Measurements from ENCODE around the gene CHST15.

CHST15 gene

DNA sequence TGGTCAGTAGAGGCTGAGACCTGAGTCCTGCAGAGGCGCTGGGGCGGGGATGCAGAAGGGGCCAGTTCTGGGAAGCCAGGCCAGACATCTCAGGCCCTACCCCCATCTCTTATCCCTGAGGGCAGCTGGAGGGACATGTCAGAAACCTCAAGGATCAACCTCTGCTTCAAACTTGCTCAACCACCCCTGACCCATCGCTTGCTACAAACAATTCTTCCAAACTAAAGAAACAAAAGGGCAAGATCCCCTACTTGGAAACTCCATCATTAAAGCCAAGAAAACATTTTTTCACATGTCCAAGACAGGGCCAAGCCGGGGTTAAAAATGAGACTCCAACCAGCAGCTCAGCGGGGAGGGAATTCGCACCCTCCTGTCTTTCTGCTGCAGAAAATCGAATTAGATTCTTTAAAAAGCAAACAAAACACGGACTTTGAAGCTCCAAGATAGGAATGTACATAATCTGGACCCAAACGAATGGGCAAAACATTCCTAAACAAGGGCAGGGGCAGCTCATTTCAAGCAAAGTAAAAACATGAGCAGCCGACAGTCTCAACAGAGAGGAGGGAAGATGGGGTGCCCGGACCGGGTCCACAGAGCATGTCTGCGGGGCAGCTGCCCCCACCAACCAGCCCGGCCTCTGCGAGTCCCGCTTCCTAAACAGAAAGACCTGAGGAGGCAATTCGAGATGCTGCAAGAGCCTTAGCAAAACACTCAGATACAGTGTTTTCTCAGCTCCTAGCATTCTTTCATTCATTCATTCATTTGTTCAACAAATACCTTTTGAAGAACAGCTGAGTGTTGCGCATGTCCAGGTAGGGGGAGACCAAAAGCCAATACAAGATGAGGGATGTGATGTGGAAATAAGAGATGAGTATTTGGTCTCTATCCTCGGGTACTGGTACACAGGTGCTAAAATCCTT is 44.8 kb downstream of the CHST15 start:
- no peak for TF ChIP-seq GATA2 (IDR thresholded peaks at IDR 0.05; ENCODE audit: low read depth, low read length)
- no peak for TF ChIP-seq GATA3 (IDR thresholded peaks at IDR 0.05; ENCODE audit: low read depth, low read length)

DNA sequence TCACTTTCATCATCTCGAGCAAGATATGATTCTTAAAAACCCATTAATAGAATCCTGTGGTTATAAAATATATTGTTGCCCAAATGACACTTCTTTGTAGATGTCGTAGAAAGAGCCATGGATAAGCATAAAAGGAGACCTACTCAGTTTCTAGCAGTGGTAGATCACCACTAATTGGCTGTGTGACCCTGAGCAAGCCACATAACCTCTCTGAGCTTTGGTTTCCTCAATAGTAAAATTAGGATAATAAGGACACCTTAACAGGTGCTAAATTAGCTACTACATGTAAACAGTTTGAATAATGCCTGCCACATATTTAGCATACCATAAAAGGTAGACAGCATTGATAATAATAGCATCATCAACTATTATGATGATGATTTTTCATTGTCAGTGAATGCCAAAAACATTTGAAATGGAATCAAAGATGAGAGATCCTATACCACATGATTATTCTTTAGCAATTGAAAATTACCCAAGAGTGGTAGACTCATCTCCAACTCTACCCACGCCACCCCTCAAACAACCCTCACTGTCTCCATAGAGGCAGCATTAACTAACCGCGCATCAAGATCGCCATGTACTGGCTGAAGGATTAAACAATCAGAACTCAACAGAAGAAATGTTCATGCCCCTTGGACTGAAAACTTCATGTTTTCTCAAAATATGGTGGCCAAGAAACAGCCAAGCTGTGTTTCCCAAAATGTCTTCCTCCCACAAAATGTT is 45.8 kb downstream of the CHST15 start:
- TF ChIP-seq GATA2 (IDR thresholded peaks at IDR 0.05; ENCODE audit: low read depth, low read length) (no peak), GATA3 (IDR thresholded peaks at IDR 0.05; ENCODE audit: low read depth, low read length) (no peak)

DNA sequence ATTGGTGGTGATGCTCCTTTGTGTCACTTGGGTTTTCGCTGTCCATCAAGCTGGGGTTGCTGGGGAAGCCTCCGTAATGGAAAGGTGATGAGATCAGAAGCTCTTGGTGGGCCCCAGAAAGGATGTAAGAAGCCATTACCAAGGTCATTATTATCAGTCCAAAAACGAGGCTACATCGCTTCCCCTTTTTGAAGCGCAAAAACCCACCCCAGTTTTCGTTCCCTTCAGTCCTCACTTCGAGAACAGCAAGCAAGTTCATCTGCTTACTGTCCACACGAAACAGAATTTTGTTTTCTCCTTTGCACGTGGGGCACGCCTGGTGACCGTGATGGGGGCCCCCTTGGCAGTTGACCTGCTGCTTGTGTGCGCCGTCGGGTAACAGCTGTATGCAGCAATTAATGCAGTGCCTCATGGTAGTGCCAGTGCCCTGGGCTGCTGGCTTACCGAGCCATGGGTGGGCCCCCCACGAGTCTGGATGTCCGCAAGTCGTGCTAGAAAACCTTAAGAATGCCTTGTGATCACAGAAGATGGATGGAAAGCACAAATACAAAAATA is 47.5 kb downstream of the CHST15 start:
- TF ChIP-seq GATA3 (IDR thresholded peaks at IDR 0.05; ENCODE audit: low read depth, low read length) (no peak), GATA2 (IDR thresholded peaks at IDR 0.05; ENCODE audit: low read depth, low read length) (no peak)

DNA sequence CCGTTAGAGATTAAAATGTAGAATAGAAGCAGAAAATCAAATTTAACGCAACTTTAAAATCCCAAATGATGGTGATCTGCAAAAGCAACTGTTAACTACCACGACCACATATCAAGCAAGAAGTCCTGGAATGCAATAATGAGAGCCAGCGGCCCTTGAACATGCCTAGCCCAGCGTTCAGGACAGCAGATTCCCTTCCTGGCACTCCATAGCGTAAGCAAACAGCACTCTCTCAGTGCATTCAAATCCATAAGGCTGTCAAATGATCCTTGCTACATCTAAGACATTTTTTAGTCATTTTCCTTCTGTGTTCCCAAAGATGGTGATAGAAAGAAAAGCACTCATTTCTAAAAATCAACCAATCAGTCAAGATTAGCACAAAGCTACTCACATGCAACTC is 48.1 kb downstream of the CHST15 start:
- no peak for TF ChIP-seq GATA3 (IDR thresholded peaks at IDR 0.05; ENCODE audit: low read depth, low read length)

DNA sequence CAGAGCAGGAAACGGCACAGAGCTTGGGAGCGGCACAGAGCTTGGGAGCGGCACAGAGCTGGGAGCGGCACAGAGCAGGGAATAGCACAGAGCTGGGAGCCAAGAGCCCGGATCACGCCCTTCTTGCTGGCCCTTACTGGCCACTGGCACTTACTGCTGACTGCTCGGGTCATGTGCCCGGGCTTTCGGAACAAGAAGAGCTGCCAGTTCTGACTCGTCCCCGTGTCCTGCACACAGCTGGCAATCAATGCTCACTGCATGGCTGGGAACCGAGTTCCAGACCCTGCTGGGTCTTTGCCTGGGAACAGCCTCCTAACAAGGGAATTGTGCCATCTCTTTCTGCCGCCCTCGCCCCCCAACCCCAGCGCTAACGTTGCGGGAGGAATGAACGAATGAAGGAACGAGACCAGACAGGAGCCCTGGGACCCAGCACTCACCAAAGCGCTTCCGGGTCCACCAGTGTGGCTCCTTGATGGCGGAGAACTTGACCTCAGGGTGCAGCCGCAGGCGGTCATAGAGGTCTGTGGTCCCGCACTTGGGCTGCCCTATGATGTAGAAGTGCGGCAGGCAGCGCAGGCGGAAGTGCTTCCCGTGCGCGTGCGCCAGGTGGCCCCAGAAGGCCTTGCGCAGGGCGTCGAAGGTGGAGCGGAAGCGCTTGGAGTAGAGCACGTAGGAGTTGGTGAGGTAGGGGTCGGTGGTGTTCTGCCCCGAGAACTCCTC is 49.1 kb downstream of the CHST15 start:
- TF ChIP-seq GATA3 (IDR thresholded peaks at IDR 0.05; ENCODE audit: low read depth, low read length) = no peak
- no peak for TF ChIP-seq GATA2 (IDR thresholded peaks at IDR 0.05; ENCODE audit: low read depth, low read length)

DNA sequence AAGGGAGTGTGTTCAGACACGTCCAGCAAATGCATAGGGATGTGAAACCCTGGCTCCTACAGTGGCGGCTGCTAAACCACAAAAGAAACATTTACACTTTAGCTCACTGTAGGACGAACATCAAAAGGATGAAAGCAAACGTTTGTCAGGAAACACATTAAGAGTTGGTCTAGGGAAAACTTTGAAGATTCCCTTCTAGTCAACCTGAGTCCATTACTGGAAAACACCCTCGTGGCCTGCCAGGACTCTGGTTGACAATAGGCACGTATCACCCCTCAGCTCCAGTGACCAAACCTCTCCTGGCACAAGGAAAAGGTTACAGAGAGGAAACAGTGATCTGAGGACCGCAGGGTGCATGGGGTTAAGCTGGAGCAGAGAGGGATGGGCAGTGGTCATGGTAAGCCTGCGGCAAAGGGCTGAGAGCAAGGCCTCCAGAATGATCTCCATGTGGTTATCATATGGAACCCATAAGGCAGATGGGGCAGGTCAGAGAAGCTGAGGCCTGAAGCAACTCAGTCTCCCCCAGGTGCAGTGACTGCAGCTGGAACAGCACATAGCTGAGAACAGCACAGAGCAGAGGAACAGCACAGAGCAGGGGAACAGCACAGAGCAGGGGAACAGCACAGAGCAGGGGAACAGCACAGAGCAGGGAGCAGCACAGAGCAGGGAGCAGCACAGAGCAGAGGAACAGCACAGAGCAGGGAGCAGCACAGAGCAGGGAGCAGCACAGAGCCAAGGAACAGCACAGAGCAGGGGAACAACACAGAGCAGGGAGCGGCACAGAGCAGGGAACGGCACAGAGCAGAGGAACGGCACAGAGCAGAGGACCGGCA is 49.9 kb downstream of the CHST15 start:
- TF ChIP-seq GATA2 (IDR thresholded peaks at IDR 0.05; ENCODE audit: low read depth, low read length) (no peak), GATA3 (IDR thresholded peaks at IDR 0.05; ENCODE audit: low read depth, low read length) (no peak)

DNA sequence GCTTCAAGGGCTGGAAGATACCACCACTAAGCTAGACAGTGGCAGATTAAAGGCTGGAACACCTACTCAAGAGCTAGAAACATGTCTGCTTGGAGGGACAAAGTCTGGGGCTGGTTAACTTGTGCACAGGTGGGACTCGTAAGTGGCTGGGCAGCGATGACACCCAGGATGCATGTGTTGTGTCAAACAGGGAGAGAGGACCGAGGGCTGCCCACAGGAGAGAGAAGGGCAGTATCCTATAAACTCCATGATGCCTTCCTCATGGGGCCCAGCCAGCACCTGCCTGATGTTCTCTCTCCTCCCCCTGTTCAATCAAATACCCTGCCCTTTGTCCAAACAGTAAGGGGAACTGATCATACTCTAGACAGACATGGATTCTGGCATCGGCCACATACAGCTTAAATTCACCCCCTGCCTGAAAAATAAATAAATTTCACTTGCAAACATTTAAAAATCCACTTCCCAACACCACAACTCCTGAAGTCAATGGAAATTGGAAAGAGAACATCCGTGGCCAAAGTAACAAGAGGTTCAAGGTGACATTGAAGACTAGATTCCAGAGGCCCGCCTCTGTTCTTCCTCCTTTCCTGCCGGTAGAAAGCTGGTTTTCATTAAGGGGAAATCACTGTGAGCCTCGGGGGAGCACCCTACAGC is 50.6 kb downstream of the CHST15 start:
- TF ChIP-seq GATA2 (IDR thresholded peaks at IDR 0.05; ENCODE audit: low read depth, low read length) = no peak
- TF ChIP-seq GATA3 (IDR thresholded peaks at IDR 0.05; ENCODE audit: low read depth, low read length) = no peak

DNA sequence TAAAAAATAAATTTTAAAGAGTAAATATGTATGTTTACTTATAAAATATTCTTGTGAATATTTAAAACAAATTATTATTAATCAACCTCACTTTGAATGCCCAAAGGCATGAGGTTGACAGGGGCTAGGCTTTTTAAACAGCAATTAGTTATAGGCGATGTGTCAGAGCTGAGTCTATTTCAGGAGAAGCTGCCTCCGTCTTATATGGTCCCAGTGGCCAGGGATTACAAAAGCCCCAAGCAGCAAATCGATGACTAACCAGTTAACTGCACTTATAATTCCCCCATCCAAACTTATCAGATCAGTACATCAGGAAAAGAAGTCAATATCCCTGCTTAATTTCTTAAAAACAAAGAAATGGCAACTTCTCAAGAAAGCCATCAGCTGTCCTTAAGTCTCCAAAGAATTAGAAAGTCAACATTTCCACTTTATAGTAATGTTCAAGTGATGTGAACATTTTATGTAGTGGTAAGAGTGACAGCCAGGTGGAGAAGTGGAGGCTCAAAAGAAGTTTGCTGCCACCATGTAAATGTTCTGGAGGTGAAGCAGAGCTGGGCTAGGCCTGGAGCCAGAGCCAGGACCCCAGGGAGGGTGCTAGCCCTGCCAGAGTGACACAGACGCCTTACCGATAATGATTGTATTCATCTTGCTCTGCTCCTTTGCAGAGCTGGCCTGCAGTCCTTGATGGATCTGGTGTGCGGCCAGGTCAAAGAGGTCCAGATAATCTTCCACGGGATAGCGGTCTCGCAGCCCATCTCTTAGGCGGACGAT is 51.5 kb downstream of the CHST15 start:
- no peak for TF ChIP-seq GATA2 (IDR thresholded peaks at IDR 0.05; ENCODE audit: low read depth, low read length)
- TF ChIP-seq GATA3 (IDR thresholded peaks at IDR 0.05; ENCODE audit: low read depth, low read length) = no peak

DNA sequence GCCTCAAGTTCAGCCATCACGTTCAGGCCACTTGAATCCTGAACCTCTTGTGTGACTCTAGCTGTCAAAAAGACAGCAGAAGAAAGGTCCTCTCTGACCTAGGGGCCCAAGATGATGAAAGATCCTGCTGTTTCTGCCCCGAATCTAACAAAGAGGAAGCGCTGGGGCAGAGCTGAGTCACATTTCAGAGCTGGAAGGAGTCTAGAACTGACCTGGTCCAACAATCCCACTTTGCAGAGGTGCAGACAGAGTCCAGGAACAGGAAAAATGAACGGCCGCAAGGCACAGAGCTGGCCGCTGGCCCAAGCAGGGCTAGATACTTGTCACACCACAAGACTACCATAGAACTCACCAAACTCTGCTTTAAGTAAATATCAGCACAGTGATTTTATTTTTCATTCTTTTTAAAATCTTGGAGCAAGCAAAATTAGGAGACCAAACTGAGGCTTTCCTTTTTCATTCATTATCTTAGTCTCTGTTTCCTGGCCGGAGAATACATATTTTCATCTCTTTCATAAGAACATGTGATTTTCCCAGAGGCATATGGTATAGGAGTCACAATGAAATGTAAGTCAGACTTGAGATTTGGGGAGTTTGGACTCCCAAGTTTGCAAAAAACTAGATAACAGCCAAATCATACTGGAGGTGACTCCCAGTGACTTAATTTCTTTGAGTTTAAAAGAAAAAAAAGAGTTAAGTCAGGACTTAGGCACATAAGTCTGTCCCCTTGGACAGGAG is 52.8 kb downstream of the CHST15 start:
- no peak for TF ChIP-seq GATA3 (IDR thresholded peaks at IDR 0.05; ENCODE audit: low read depth, low read length)
- TF ChIP-seq GATA2 (IDR thresholded peaks at IDR 0.05; ENCODE audit: low read depth, low read length) = no peak

DNA sequence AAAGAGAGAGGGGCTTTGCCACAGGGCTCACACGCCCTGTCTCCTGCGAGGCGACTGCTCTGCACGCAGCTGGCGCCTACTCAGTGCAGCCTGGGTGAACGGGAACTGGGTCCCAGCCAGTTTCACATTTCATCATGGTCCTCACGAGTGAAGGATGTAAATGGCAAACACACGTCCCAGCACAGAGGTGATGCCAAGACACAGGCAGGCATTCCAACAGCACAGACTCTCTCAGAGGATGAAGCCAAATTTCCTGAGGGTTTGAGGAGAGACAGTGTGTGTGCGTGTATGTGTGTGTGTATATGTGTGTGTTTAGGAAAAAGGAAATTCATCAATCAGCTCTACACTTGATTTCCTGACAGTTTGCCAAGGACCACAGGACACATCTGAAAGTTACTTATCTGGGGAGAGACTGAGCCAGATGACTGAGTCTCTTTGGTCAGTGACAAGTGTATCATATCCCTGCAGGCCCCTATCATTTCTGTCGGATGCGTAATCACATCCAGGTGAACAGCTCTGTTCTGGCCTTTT is 53.9 kb downstream of the CHST15 start:
- TF ChIP-seq GATA2 (IDR thresholded peaks at IDR 0.05; ENCODE audit: low read depth, low read length) (peak; percentile 18; the same call in 1 of the 2 replicates), GATA3 (IDR thresholded peaks at IDR 0.05; ENCODE audit: low read depth, low read length) (no peak)

DNA sequence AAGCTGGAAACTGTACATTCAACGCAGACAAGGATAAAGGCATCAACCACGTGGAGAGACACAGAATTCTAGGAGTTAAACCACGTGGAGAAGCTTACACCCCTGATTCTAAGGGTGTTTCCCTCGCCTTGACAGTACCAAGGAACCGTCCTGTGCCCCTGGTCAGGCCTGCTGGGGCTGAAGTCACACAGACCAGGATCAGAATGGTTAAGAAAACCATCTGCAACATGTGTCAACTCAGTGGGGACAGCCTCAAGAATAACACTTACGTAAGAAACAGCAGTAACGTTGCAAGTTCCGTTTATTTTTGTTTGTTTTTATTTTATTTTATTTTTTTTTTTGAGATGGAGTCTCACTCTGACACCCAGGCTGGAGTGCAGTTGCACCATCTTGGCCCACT is 55.6 kb downstream of the CHST15 start:
- TF ChIP-seq GATA3 (IDR thresholded peaks at IDR 0.05; ENCODE audit: low read depth, low read length) (no peak), GATA2 (IDR thresholded peaks at IDR 0.05; ENCODE audit: low read depth, low read length) (no peak)
